GM23338 (cell line): ENCODE results near the gene RNF186. TPM values are rescaled to one million over a fixed set of nuclear protein-coding genes. Genes with fewer than 3 reads are reported as not detected.

Experiments used
- ATAC-seq: fragments of 200-7000 bp; cut with Tn5 transposase; 3 replicates; pipeline ENCODE4 v1.9.1; 2020
- DNase-seq: peaks from one replicate; pipeline ENCODE4 v3.0.0-alpha.2; 2015; ENCODE audit warnings: low spot score
- H2AFZ ChIP-seq: fragments of 200-600 bp; sonication (generic); 2 replicates; pipeline ENCODE4 v1.8.0; 2016; ENCODE audit warnings: antibody characterized with exemption, mild to moderate bottlenecking, moderate library complexity
- H3F3A ChIP-seq: fragments of 200-600 bp; sonication (generic); replicated peaks from 2 replicates; pipeline ENCODE4 v1.8.0; 2017; ENCODE audit warnings: antibody characterized with exemption, mixed run types, low read depth
- H3K27ac ChIP-seq: fragments of 200-600 bp; sonication (generic); 2 replicates; pipeline ENCODE4 v1.6.1; 2016; ENCODE audit warnings: low read depth
- H3K27me3 ChIP-seq: fragments of 200-600 bp; sonication (generic); 2 replicates; pipeline ENCODE4 v1.8.0; 2016; ENCODE audit warnings: mild to moderate bottlenecking, mixed run types, moderate library complexity; ENCODE audit not compliant: insufficient read depth
- H3K36me3 ChIP-seq: fragments of 200-600 bp; sonication (generic); 2 replicates; pipeline ENCODE4 v1.8.0; 2016; ENCODE audit warnings: mild to moderate bottlenecking; ENCODE audit not compliant: insufficient read depth
- H3K4me1 ChIP-seq: fragments of 200-600 bp; sonication (generic); 2 replicates; pipeline ENCODE4 v1.8.0; 2016; ENCODE audit warnings: mild to moderate bottlenecking, moderate library complexity; ENCODE audit not compliant: insufficient read depth
- H3K4me2 ChIP-seq: fragments of 200-600 bp; sonication (generic); 2 replicates; pipeline ENCODE4 v1.7.1; 2017; ENCODE audit warnings: mixed run types
- H3K4me3 ChIP-seq: fragments of 200-600 bp; sonication (generic); 2 replicates; pipeline ENCODE4 v1.6.1; 2016; ENCODE audit warnings: mixed run types
- H3K79me2 ChIP-seq: fragments of 200-600 bp; sonication (generic); replicated peaks from 2 replicates; pipeline ENCODE4 v1.8.0; 2017; ENCODE audit warnings: mild to moderate bottlenecking; ENCODE audit not compliant: insufficient read depth
- H3K9me2 ChIP-seq: fragments of 200-600 bp; sonication (generic); 2 replicates; pipeline ENCODE4 v1.8.0; 2017; ENCODE audit not compliant: insufficient read depth
- H4K20me1 ChIP-seq: fragments of 200-600 bp; sonication (generic); replicated peaks from 2 replicates; pipeline ENCODE4 v1.8.0; 2017; ENCODE audit warnings: mild to moderate bottlenecking; ENCODE audit not compliant: insufficient read depth
- H3K27ac Mint-ChIP-seq: 2 replicates; pipeline ENCODE4 v1.8.0; 2020; ENCODE audit warnings: inconsistent platforms, mild to moderate bottlenecking, moderate library complexity, mixed read lengths
- H3K27me3 Mint-ChIP-seq: 3 replicates; pipeline ENCODE4 v1.8.0; 2022; ENCODE audit warnings: low read depth, mild to moderate bottlenecking, moderate library complexity, mixed read lengths, inconsistent platforms; ENCODE audit not compliant: insufficient read depth, poor library complexity
- H3K36me3 Mint-ChIP-seq: 3 replicates; pipeline ENCODE4 v1.8.0; 2021; ENCODE audit warnings: low read depth, mild to moderate bottlenecking, inconsistent platforms, moderate library complexity, mixed read lengths
- H3K4me1 Mint-ChIP-seq: 3 replicates; pipeline ENCODE4 v1.8.0; 2020; ENCODE audit warnings: mild to moderate bottlenecking, inconsistent platforms, mixed read lengths
- H3K4me3 Mint-ChIP-seq: 3 replicates; pipeline ENCODE4 v1.8.0; 2021; ENCODE audit warnings: moderate library complexity, mild to moderate bottlenecking, inconsistent platforms, mixed read lengths
- H3K9me3 Mint-ChIP-seq: 3 replicates; pipeline ENCODE4 v1.8.0; 2020; ENCODE audit warnings: moderate library complexity, mild to moderate bottlenecking, inconsistent platforms, mixed read lengths
- CTCF ChIP-seq, 2 experiments: fragments of 200-600 bp in 1 of 2; sonication (generic) in 1 of 2; conservative IDR thresholded peaks; 2 replicates each; pipeline versions ENCODE4 v1.5.1 to v1.6.1; 2016 to 2017; ENCODE audit warnings: antibody characterized with exemption in 2 of 2, low read depth in 2 of 2, mild to moderate bottlenecking in 2 of 2, moderate library complexity in 1 of 2
- EZH2 ChIP-seq: fragments of 200-600 bp; sonication (generic); IDR thresholded peaks from one replicate; pipeline ENCODE4 v1.8.0; 2017; ENCODE audit warnings: antibody characterized with exemption, mild to moderate bottlenecking, low read depth; ENCODE audit not compliant: unreplicated experiment
- NANOG ChIP-seq: IDR thresholded peaks from 2 replicates; pipeline ENCODE4 v1.6.1; 2016; ENCODE audit warnings: antibody characterized with exemption, borderline replicate concordance
- ZNF462 ChIP-seq: fragments of 250-450 bp; sonication (Bioruptor Pico); IDR thresholded peaks from 2 replicates; pipeline ENCODE4 v1.5.0; 2020; ENCODE audit warnings: mild to moderate bottlenecking, moderate library complexity
- polyA plus RNA-seq: library from polyadenylated mRNA; unstranded; fragments of >200 nt; fragmentation: Nextera tagmentation; extraction: Ambion mirVana; gene quantifications from 2 replicates; pipeline ENCODE4 v1.2.1, GENCODE V29; 2016
- total RNA-seq: library from RNA; depleted of rRNA; stranded (reverse); fragments of >200 nt; shearing (Covaris generic); gene quantifications from 2 replicates; pipeline ENCODE4 v1.2.3, GENCODE V29; 2014

RNF186 gene
- total and polyA plus RNA-seq, 2 experiments from 2014 or later, result not detected

DNA sequence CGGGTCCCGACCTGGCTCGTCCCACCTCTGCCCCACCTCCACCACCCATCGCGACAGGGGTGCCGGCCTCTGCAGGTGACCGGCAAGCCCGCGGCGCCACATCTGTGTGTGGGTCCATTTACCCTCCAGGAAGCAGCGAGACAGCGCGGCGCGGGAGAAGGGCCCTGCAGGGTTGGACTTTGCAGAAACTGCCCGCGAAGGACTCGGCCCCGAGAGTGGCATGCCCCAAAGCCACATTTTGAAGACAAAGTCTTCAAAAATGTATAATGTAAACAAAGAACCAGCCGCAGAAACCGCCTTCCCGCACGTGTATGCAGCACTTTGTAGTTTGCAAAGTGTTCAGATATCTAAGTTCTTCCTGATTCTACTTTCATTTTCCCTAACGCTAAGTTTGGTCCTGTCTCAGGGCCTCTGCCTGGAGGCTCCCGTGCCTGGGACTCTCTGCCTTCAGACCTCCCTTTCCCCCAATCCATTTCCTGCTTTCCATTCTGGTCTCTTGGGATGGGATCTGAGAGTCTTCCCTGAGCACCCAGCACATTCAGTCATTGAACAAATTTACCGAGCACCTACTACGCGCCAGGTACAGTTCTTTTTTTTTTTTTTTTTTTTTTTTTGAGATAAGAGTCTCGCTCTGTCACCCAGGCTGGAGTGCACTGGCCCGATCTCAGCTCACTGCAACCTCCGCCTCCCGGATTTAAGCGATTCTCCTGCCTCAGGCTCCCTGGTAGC lies 14.8 kb downstream of the RNF186 start:
- peak overlapping the region; percentile 68 for H3K4me3 ChIP-seq
- Mint-ChIP-seq H3K9me3 (no peaks in the 10 kb centered on the region), H3K27me3 (peaks cover 30% of the 10 kb centered on the region), H3K36me3 (no peaks in the 10 kb centered on the region; the same call in 2 of the 3 replicates), H3K4me1 (peaks cover 24% of the 10 kb centered on the region), H3K4me3 (peak overlapping the region; percentile 66), H3K27ac (no peak overlapping the region)
- H2AFZ ChIP-seq, result peak overlapping the region; percentile 97
- peak; percentile 39 for DNase-seq
- no peaks in the 10 kb centered on the region for H3K36me3 ChIP-seq
- peak; percentile 13 for ATAC-seq
- no peak overlapping the region for H3K27ac ChIP-seq
- H3K4me2 ChIP-seq, result peak overlapping the region; percentile 88
- H3F3A ChIP-seq, result peaks cover 3% of the 10 kb centered on the region; the same call in 1 of the 2 replicates
- H4K20me1 ChIP-seq, result no peaks in the 10 kb centered on the region
- H3K4me1 ChIP-seq, result peaks cover 12% of the 10 kb centered on the region
- TF ChIP-seq ZNF462 (CRISPR knock-in tag) (no peak), EZH2 (peak; percentile 24)
- no peaks in the 10 kb centered on the region for H3K9me2 ChIP-seq
- H3K27me3 ChIP-seq, result peaks cover 37% of the 10 kb centered on the region
- no peaks in the 10 kb centered on the region for H3K79me2 ChIP-seq

DNA sequence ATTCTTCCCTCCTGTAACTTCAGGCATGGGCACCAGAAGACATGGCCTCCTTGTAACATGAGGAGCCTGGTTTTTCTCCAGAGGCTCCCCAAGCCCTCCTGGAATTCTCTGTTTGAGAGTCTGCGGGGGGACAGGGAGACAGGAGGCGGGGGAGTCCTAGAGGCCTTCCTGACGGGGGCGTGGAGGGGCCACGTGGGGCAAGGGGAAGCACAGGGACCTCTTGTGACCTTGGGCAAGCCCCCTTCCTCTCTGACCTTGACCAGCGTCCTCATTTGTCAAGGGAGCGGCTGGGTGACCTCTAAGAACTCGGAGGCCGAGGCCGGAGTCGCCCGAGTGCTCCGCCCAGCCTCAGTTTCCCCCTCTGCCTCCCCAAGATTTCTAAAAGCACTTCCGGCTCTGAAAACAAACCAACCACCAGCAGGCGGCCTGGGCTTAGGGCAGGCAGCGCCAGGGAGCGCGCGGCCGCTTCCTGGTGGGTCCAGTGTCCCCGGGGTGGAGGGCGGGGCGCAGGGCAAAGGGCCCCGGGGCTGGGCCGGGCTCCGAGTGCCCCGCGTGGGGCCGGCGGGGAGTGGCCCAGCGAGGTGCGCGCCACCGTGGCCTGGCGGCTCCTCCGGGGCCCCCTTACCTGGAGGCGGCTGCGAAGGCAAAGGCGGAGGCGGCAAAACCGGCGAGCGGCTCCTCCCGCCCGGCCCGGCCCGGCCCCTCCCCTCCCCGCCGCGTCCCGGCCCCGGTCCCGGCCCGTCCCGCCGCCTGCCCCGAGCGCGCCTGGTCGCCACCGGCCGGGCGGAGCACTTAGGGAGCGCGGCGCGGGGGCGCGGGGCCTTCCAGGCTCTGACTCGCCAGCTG lies 15.6 kb downstream of the RNF186 start, which contains the start of gene TMCO4:
Gene TMCO4, minus strand, starts transcription at position 687 of the 846 bp plus-strand sequence. CDS start 19,158 bp downstream, outside the sequence.
- DNase-seq, result peak; percentile 51
- ATAC-seq, result peak; percentile 76
- TF ChIP-seq EZH2 (peak; percentile 29), CTCF (conservative IDR thresholded peaks at IDR 0.05; ENCODE audit: low read depth in 2 of 2) (peak; percentile 12 to 31; a peak in 1 of 4 replicates), NANOG (no peak)
- peaks cover 30% of the 10 kb centered on the region for H3K27me3 Mint-ChIP-seq
- peaks cover 3% of the 10 kb centered on the region; the same call in 1 of the 2 replicates for H3F3A ChIP-seq
- H3K27ac Mint-ChIP-seq, result no peak within 1 kb of the TSS
- H3K27ac ChIP-seq, result no peak within 1 kb of the TSS
- H2AFZ ChIP-seq, result peak within 1 kb of the TSS; percentile 97
- no peaks in the 10 kb centered on the region for H3K79me2 ChIP-seq
- H4K20me1 ChIP-seq, result no peaks in the 10 kb centered on the region; the same call in 1 of the 2 replicates
- H3K36me3 Mint-ChIP-seq, result no peaks in the 10 kb centered on the region; the same call in 2 of the 3 replicates
- H3K4me3 Mint-ChIP-seq, result peak within 1 kb of the TSS; percentile 66
- peaks cover 37% of the 10 kb centered on the region for H3K27me3 ChIP-seq
- H3K4me2 ChIP-seq, result peak within 1 kb of the TSS; percentile 88
- no peaks in the 10 kb centered on the region for H3K9me3 Mint-ChIP-seq
- H3K4me1 ChIP-seq, result peaks cover 12% of the 10 kb centered on the region
- no peaks in the 10 kb centered on the region for H3K9me2 ChIP-seq
- peak within 1 kb of the TSS; percentile 68 for H3K4me3 ChIP-seq
- peaks cover 24% of the 10 kb centered on the region for H3K4me1 Mint-ChIP-seq
- H3K36me3 ChIP-seq, result no peaks in the 10 kb centered on the region
